Endothelial cell of umbilical vein (primary cell): ENCODE results near the gene ABT1.

ENCODE experiments used
- CTCF ChIP-seq, 2 donors: IDR thresholded peaks; 1 replicate in 1 of 2; 2 replicates in 1 of 2; pipeline ENCODE4 v1.5.1; 2011; ENCODE audit warnings: low read length in 2 of 2, mild to moderate bottlenecking in 2 of 2, moderate library complexity in 2 of 2, control low read depth in 1 of 2, inconsistent platforms in 1 of 2, low read depth in 1 of 2; ENCODE audit not compliant: insufficient read depth in 1 of 2; ENCODE audit errors: extremely low read depth in 1 of 2
- EZH2 ChIP-seq: IDR thresholded peaks from 2 replicates; pipeline ENCODE4 v1.6.1; 2012; ENCODE audit warnings: borderline replicate concordance, low read depth, mild to moderate bottlenecking, moderate library complexity, low read length, inconsistent platforms; ENCODE audit not compliant: severe bottlenecking
- FOS ChIP-seq: IDR thresholded peaks from 2 replicates; pipeline ENCODE4 v1.6.1; 2011; ENCODE audit warnings: mild to moderate bottlenecking, low read length, moderate library complexity, borderline replicate concordance; ENCODE audit not compliant: insufficient read depth
- POLR2A ChIP-seq: IDR thresholded peaks from 2 replicates; pipeline ENCODE4 v1.6.1; 2012; ENCODE audit warnings: low read depth, mild to moderate bottlenecking, control low read depth, low read length
- POLR2AphosphoS5 ChIP-seq: IDR thresholded peaks from 2 replicates; pipeline ENCODE4 v1.6.1; 2012; ENCODE audit warnings: low read depth, mild to moderate bottlenecking, control low read depth, low read length, moderate library complexity; ENCODE audit not compliant: insufficient read depth
- TF ChIP-seq, protein P1 (sequence below): IDR thresholded peaks from 2 replicates; pipeline ENCODE4 v1.6.1; 2011; ENCODE audit not compliant: insufficient read depth, insufficient read length

DNA sequence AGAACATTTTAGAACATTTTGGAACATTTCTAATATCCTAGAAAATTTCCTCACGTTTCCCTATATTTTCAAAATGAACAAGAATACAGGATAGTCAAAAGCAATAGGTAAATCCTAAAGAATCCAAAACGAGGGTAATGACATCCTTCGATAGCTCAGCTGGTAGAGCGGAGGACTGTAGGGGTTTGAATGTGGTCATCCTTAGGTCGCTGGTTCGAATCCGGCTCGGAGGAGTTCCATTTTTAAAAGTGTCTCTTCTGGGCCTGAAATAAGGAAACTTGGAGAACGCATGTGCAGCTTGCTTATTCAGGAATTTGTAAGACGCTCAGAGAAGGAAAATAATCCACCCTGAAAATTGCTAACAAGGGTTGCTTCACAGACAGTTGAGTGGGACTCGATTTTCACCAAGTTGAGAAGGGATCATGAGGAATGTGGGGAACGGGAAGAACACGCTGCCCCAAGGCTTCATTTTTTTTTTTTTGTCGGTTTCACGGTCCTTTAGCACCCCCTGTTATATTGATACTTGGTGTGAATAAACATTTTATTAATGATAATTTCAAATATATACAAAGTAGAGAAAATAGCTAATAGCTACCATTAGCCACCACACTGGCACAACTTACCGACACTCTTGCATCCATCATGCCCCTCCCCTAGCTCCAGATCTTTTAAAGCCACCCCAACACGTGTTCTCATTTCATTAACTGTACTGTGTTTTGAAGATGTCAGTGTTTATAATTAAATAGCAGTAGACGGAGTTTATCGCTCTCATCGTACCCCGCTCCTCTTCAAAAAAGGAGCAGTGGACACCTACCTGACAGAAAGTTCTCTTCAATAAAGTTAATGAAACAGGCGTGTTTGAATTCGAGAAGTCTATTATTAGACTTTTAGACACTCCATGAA, 1.8 kb upstream of the ABT1 start:
- TF ChIP-seq CTCF (IDR thresholded peaks at IDR 0.05; ENCODE audit: extremely low read depth in 1 of 2, insufficient read depth in 1 of 2, low read depth in 1 of 2, low read length in 2 of 2), result no peak
- no peak for TF ChIP-seq POLR2AphosphoS5
- TF ChIP-seq POLR2A, result no peak
- TF ChIP-seq EZH2, result no peak
- TF ChIP-seq FOS, result no peak
- TF ChIP-seq, protein P1, sequence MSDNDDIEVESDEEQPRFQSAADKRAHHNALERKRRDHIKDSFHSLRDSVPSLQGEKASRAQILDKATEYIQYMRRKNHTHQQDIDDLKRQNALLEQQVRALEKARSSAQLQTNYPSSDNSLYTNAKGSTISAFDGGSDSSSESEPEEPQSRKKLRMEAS, result no peak
